Lower lobe of right lung (tissue), 2 donors: ENCODE measurements around the gene TRAPPC12. TPM values are rescaled to one million over a fixed set of nuclear protein-coding genes. Genes with fewer than 3 reads are reported as not detected.

Source experiments
- ATAC-seq, 2 donors: fragments of 200-7000 bp; cut with Tn5 transposase; one replicate each; pipeline ENCODE4 v1.9.1; 2020 to 2022; ENCODE audit warnings: mild to moderate bottlenecking in 2 of 2, moderate library complexity in 2 of 2
- DNase-seq: peaks from one replicate; pipeline ENCODE4 v3.0.0-alpha.2; 2020
- H3K27ac ChIP-seq: fragments of 200-600 bp; one replicate; pipeline ENCODE4 v1.8.0; 2022
- H3K27me3 ChIP-seq: fragments of 200-600 bp; one replicate; pipeline ENCODE4 v1.8.0; 2022; ENCODE audit warnings: low read depth
- H3K36me3 ChIP-seq: fragments of 200-600 bp; one replicate; pipeline ENCODE4 v1.8.0; 2022; ENCODE audit warnings: mild to moderate bottlenecking
- H3K4me1 ChIP-seq: fragments of 200-600 bp; one replicate; pipeline ENCODE4 v1.8.0; 2022
- H3K4me3 ChIP-seq: fragments of 200-600 bp; one replicate; pipeline ENCODE4 v1.8.0; 2022; ENCODE audit warnings: mild to moderate bottlenecking
- H3K9me3 ChIP-seq: fragments of 200-600 bp; one replicate; pipeline ENCODE4 v1.8.0; 2022
- CTCF ChIP-seq: fragments of 200-600 bp; IDR thresholded peaks from one replicate; pipeline ENCODE4 v1.8.0; 2022; ENCODE audit warnings: antibody characterized with exemption, mild to moderate bottlenecking
- intact Hi-C: fragments of 100-400 bp; cut with DNase I; formaldehyde crosslinking; loops from one replicate; pipeline ENCODE4 v1.11.0; 2022
- total RNA-seq: library from RNA; stranded (reverse); fragmentation: NEBNext Ultra II Directional; extraction: Animal tissue kit (Norgen Biotek cat#: 25700); gene quantifications from one replicate; pipeline ENCODE4 v1.2.1, GENCODE V29; 2021
- donor health status: DM: no; HTN: yes; CAD: no; lungs with severe emphysema.

TRAPPC12 gene
- total RNA-seq, 1 donor from 2014 or later: 93.8 TPM

DNA sequence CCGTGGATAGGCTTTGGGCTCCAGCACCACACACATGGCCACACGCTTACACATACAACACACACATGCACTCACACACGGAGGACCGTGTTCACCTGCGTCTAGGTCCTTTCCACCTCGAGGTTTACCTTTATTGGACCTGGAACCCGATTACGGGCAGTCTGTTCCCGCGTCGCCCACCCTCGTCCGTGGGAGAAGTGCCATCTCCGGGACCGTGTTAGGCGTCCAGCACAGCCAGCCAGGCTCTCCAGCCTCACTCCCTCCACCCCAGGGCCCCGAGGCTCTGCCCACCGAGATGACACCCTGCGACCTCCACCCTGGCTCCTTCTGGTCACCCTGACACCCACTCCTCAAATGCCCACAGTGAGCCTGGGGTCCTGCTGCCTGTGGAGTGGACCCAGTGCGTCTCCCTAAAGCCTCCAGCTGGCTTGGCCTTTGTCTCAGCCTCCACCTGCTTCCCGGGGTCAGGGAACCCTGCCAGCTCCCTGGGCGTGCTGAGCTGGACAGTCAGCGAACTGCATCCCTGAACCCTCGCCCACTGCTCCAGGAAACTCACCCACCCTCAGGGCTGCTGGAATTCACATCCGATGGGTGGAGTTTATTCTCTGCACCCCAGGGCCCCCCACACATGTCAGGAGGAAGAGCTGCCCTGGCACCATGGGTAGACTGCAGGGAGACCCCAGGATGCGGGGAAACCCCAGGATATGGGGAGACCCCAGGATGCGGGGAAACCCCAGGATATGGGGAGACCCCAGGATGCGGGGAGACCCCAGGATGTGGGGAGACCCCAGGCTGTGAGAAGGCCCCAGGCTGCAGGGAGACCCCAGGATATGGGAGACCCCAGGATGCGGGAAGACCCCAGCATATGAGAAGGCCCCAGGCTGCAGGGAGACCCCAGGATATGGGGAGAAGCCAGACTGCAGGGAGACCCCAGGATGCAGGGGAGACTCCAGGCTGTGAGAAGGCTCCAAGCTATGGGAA is 106.8 kb downstream of the TRAPPC12 start:
- Histone ChIP-seq H3K9me3 (no peaks in the 10 kb centered on the region), H3K27ac (no peak overlapping the region), H3K4me3 (no peak overlapping the region), H3K4me1 (no peaks in the 10 kb centered on the region), H3K36me3 (peaks cover 3% of the 10 kb centered on the region), H3K27me3 (no peaks in the 10 kb centered on the region)
- TF ChIP-seq CTCF: no peak
- intact Hi-C loops: no loop called here
- DNase-seq: no peak
- ATAC-seq: no peak

DNA sequence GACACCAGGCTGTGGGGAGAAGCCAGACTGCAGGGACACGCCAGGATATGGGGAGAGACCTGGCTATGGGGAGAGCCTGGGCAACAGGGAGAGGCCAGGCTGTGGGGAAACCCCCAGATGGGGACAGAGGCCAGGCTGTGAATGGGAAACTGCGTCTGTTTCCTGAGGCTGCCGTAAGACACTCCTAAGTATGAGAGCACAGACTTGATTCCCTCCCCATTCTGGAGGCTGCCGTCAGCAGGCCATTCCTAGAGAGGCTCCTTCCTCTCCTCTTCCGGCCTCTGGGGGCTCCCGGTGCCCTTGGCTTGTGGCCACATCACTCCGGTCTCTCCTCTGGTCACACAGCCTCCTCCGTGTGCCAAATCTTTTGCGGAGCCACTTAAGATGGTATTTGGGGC is 107.5 kb downstream of the TRAPPC12 start:
- ATAC-seq: no peak
- intact Hi-C loops: no loop called here
- H3K36me3 ChIP-seq: peaks cover 3% of the 10 kb centered on the region
- H3K27ac ChIP-seq: no peak overlapping the region
- DNase-seq: peak; percentile 12
- H3K9me3 ChIP-seq: no peaks in the 10 kb centered on the region
- no peak overlapping the region for H3K4me3 ChIP-seq
- no peaks in the 10 kb centered on the region for H3K27me3 ChIP-seq
- no peak for TF ChIP-seq CTCF
- H3K4me1 ChIP-seq: no peaks in the 10 kb centered on the region

DNA sequence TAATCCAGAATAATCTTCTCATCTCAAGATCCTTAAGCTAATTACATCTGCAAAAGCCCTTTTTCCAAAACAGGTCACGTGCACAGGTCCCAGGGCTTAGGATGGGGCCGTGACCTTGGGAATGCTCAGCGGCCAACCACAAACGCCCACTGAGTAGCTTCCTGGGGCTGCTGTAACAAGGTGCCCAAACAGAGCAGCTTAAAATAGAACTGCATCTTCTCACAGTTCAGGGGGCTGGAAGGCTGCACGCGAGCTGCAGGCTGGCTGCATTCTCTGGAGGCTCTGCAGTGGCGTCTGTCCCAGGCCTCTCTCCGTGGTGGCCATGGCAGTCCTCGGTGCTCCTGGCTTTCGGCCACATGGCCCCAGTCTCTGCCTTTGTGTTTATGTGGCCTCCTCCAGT is 107.9 kb downstream of the TRAPPC12 start:
- Histone ChIP-seq H3K36me3 (peaks cover 3% of the 10 kb centered on the region), H3K4me1 (no peaks in the 10 kb centered on the region), H3K4me3 (no peak overlapping the region), H3K27me3 (no peaks in the 10 kb centered on the region), H3K9me3 (no peaks in the 10 kb centered on the region), H3K27ac (no peak overlapping the region)
- intact Hi-C loops: no loop called here
- ATAC-seq (no peak), DNase-seq (peak; percentile 29)
- no peak for TF ChIP-seq CTCF

- Histone ChIP-seq H3K4me1 (no peaks in the 10 kb centered on the region), H3K27ac (no peak overlapping the region), H3K27me3 (no peaks in the 10 kb centered on the region), H3K4me3 (no peak overlapping the region), H3K9me3 (no peaks in the 10 kb centered on the region), H3K36me3 (peaks cover 3% of the 10 kb centered on the region)
- intact Hi-C loops: no loop called here
- ATAC-seq (no peak), DNase-seq (peak; percentile 30)
- no peak for TF ChIP-seq CTCF
Observed at GRCh38 chr2:3488061-3488531, 108.6 kb downstream of the TRAPPC12 start.

DNA sequence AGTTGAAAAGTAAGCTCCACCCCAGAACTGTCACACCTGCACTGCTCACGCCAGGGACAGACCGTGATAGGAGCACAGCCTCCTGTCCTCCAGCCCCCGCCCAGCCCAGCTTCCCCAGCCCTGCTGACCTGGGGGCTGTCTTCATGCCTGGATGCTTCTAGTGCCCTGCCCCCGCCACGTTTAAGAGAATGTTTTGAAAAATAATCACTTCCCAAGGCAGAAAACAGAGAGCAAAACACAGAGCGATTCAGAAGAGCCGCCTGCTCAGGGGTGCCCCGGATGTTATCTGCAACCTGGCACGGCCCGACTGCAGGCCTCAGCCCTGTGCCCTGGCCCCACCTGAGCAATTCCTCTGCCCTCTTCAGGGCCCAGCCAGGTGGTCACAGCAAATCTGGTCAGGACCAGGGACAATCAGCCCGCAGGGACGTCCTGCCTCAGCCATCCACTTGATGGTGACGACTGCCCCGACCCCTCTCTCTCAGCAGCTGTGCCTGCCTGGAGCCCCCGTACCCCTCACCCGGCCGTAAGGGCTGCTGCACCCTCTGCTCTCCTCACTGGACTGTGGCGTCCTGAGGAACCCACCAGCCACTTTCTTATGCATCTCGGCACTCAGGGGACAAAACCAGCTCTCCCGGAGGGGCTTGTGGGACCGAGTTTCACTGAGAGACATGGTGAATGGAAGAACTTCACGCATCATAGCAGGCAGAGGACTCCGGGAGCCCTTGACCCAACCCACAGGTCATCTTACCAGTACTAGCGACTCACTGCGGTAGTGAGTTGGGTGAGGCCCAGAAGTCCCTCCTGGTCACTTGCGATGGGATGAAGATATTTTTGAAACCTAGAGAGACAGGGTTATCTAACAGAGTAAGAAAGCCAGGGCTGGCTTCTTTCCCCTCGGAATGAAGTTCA is 109.6 kb downstream of the TRAPPC12 start:
- H3K27ac ChIP-seq: no peak overlapping the region
- DNase-seq (peak; percentile 40), ATAC-seq (no peak)
- H3K27me3 ChIP-seq: no peaks in the 10 kb centered on the region
- no peak overlapping the region for H3K4me3 ChIP-seq
- no peaks in the 10 kb centered on the region for H3K9me3 ChIP-seq
- intact Hi-C loops: no loop called here
- TF ChIP-seq CTCF: no peak
- no peaks in the 10 kb centered on the region for H3K4me1 ChIP-seq
- peaks cover 3% of the 10 kb centered on the region for H3K36me3 ChIP-seq
